Keratinocyte (primary cell): Measurements from ENCODE around the gene LZTS2.

Source experiments
- EZH2 ChIP-seq: IDR thresholded peaks from one replicate; pipeline ENCODE4 v1.6.1; 2012; ENCODE audit warnings: inconsistent platforms, mild to moderate bottlenecking, low read length, moderate library complexity
- TF ChIP-seq, protein P1 (sequence below), 3 experiments: IDR thresholded peaks in 1 of 3; conservative IDR thresholded peaks in 1 of 3; optimal IDR thresholded peaks in 1 of 3; 2 replicates in 2 of 3; 3 replicates in 1 of 3; pipeline versions ENCODE3 to v1.5.1; 2011; ENCODE audit warnings: low read length in 3 of 3, mild to moderate bottlenecking in 3 of 3, moderate library complexity in 2 of 3, control low read depth in 1 of 3, inconsistent platforms in 1 of 3; ENCODE audit not compliant: insufficient read depth in 2 of 3; ENCODE audit errors: extremely low read depth in 1 of 3

GRCh38 chr10:101035916-101036702 is 36.5 kb downstream of the LZTS2 start:
- TF ChIP-seq, protein P1, sequence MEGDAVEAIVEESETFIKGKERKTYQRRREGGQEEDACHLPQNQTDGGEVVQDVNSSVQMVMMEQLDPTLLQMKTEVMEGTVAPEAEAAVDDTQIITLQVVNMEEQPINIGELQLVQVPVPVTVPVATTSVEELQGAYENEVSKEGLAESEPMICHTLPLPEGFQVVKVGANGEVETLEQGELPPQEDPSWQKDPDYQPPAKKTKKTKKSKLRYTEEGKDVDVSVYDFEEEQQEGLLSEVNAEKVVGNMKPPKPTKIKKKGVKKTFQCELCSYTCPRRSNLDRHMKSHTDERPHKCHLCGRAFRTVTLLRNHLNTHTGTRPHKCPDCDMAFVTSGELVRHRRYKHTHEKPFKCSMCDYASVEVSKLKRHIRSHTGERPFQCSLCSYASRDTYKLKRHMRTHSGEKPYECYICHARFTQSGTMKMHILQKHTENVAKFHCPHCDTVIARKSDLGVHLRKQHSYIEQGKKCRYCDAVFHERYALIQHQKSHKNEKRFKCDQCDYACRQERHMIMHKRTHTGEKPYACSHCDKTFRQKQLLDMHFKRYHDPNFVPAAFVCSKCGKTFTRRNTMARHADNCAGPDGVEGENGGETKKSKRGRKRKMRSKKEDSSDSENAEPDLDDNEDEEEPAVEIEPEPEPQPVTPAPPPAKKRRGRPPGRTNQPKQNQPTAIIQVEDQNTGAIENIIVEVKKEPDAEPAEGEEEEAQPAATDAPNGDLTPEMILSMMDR (optimal IDR thresholded peaks at IDR 0.05 in 1 of 3, IDR thresholded peaks at IDR 0.05 in 1 of 3, conservative IDR thresholded peaks at IDR 0.05 in 1 of 3; ENCODE audit: extremely low read depth in 1 of 3, insufficient read depth in 2 of 3, low read length in 3 of 3) = no peak
- TF ChIP-seq EZH2 = no peak
